Upper lobe of left lung (tissue), 6 donors: Measurements from ENCODE around the gene ADAMTSL3. TPM values are rescaled to one million over a fixed set of nuclear protein-coding genes. Genes with fewer than 3 reads are reported as not detected.

Source experiments
- ATAC-seq, 2 donors: fragments of 200-7000 bp; cut with Tn5 transposase; one replicate each; pipeline ENCODE4 v1.9.1; 2022; ENCODE audit warnings: mild to moderate bottlenecking in 2 of 2, moderate library complexity in 2 of 2; ENCODE audit not compliant: low FRiP score in 2 of 2
- DNase-seq, 2 donors: peaks; one replicate each; pipeline ENCODE4 v3.0.0-alpha.2; 2019 to 2020
- H3K27ac ChIP-seq, 4 donors: fragments of 200-600 bp; sonication (generic); one replicate each; pipeline ENCODE4 v1.5.1; 2016 to 2019
- H3K27me3 ChIP-seq, 4 donors: fragments of 200-600 bp; sonication (generic); one replicate each; pipeline ENCODE4 v1.5.1; 2017 to 2019
- H3K36me3 ChIP-seq, 4 donors: fragments of 200-600 bp; sonication (generic); one replicate each; pipeline ENCODE4 v1.5.1; 2016 to 2019
- H3K4me1 ChIP-seq, 4 donors: fragments of 200-600 bp; sonication (generic); one replicate each; pipeline ENCODE4 v1.5.1; 2018 to 2019
- H3K4me3 ChIP-seq, 4 donors: fragments of 200-600 bp; sonication (generic); one replicate each; pipeline ENCODE4 v1.5.1; 2017 to 2019; ENCODE audit warnings: mild to moderate bottlenecking in 2 of 4, moderate library complexity in 1 of 4
- H3K9me3 ChIP-seq, 4 donors: fragments of 200-600 bp; sonication (generic); one replicate each; pipeline ENCODE4 v1.5.1; 2018 to 2019
- EP300 ChIP-seq, 4 donors: sonication (generic); formaldehyde crosslinking; IDR thresholded peaks; one replicate each; pipeline ENCODE4 v1.5.1; 2017; ENCODE audit warnings: antibody characterized with exemption in 4 of 4, control low read depth in 2 of 4
- POLR2A ChIP-seq, 4 donors: fragments of 450-650 bp; IDR thresholded peaks; one replicate each; pipeline ENCODE4 v1.5.1; 2016 to 2017; ENCODE audit warnings: antibody characterized with exemption in 4 of 4, mild to moderate bottlenecking in 2 of 4
- POLR2AphosphoS5 ChIP-seq, 2 donors: sonication (generic); formaldehyde crosslinking; IDR thresholded peaks; one replicate each; pipeline ENCODE4 v1.5.1; 2017; ENCODE audit warnings: antibody characterized with exemption in 2 of 2
- WGBS, 2 donors: methylation state at CpG; one replicate each; pipeline ENCODE4 v1.1.5; 2017 to 2018; 5-methylcytosine and 5-hydroxymethylcytosine counted together
- total RNA-seq, 6 donors: library from RNA; depleted of rRNA in 4 of 6; stranded (reverse); fragments of >200 nt in 4 of 6; gene quantifications; one replicate each; pipeline versions ENCODE4 v1.1.0 to v1.2.1, GENCODE V29; 2016 to 2021
- TF ChIP-seq, protein P1 (sequence below), 6 experiments: fragments of 450-650 bp in 4 of 6; fragments of 200-600 bp in 2 of 6; sonication (generic) in 2 of 6; IDR thresholded peaks; one replicate each; pipeline ENCODE4 v1.5.1; 2016 to 2019; ENCODE audit warnings: antibody characterized with exemption in 6 of 6
- donor health status: DM: no; HTN: no; CAD: no; lungs with moderate emphysema.
- donor health status: DM: no; HTN: yes; CAD: no; lungs with severe emphysema.

The ADAMTSL3 gene
- total RNA-seq, 6 donors from 2014 or later: 8.8 to 22.2 (median 11.7) TPM

GRCh38 chr15:83695246-83695645 is 41.3 kb downstream of the ADAMTSL3 start:
- H3K4me3 ChIP-seq: no peak overlapping the region
- ATAC-seq: no peak
- H3K27me3 ChIP-seq: no peaks in the 10 kb centered on the region
- TF ChIP-seq POLR2A (IDR thresholded peaks at IDR 0.05): no peak
- TF ChIP-seq EP300 (IDR thresholded peaks at IDR 0.05): no peak
- no peak for TF ChIP-seq POLR2AphosphoS5 (IDR thresholded peaks at IDR 0.05)
- TF ChIP-seq, protein P1, sequence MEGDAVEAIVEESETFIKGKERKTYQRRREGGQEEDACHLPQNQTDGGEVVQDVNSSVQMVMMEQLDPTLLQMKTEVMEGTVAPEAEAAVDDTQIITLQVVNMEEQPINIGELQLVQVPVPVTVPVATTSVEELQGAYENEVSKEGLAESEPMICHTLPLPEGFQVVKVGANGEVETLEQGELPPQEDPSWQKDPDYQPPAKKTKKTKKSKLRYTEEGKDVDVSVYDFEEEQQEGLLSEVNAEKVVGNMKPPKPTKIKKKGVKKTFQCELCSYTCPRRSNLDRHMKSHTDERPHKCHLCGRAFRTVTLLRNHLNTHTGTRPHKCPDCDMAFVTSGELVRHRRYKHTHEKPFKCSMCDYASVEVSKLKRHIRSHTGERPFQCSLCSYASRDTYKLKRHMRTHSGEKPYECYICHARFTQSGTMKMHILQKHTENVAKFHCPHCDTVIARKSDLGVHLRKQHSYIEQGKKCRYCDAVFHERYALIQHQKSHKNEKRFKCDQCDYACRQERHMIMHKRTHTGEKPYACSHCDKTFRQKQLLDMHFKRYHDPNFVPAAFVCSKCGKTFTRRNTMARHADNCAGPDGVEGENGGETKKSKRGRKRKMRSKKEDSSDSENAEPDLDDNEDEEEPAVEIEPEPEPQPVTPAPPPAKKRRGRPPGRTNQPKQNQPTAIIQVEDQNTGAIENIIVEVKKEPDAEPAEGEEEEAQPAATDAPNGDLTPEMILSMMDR (IDR thresholded peaks at IDR 0.05): no peak
- H3K4me1 ChIP-seq: no peaks in the 10 kb centered on the region
- H3K9me3 ChIP-seq: no peaks in the 10 kb centered on the region
- no peaks in the 10 kb centered on the region for H3K36me3 ChIP-seq
- no peak for DNase-seq
- WGBS, 2 donors: 26 to 42% methylated on average over 3 of the region's 3 CpGs
- no peak overlapping the region for H3K27ac ChIP-seq

- no peaks in the 10 kb centered on the region for H3K27me3 ChIP-seq
- H3K9me3 ChIP-seq: no peaks in the 10 kb centered on the region
- H3K36me3 ChIP-seq: no peaks in the 10 kb centered on the region
- peak overlapping the region in 2 of 4 donors; percentile 6 to 54 for H3K27ac ChIP-seq
- DNase-seq: no peak
- ATAC-seq: no peak
- TF ChIP-seq, protein P1 (IDR thresholded peaks at IDR 0.05): no peak
- no peak for TF ChIP-seq POLR2A (IDR thresholded peaks at IDR 0.05)
- no peak for TF ChIP-seq EP300 (IDR thresholded peaks at IDR 0.05)
- no peak for TF ChIP-seq POLR2AphosphoS5 (IDR thresholded peaks at IDR 0.05)
- no peaks in the 10 kb centered on the region for H3K4me1 ChIP-seq
- H3K4me3 ChIP-seq: no peak overlapping the region
- 72 to 76% methylated on average over 7 of the region's 7 CpGs for WGBS, 2 donors
Measured at GRCh38 chr15:83695901-83696425, 42.0 kb downstream of the ADAMTSL3 start.

- no peaks in the 10 kb centered on the region for H3K9me3 ChIP-seq
- ATAC-seq: no peak
- no peaks in the 10 kb centered on the region for H3K27me3 ChIP-seq
- DNase-seq: no peak
- H3K4me1 ChIP-seq: no peaks in the 10 kb centered on the region
- H3K36me3 ChIP-seq: no peaks in the 10 kb centered on the region
- H3K4me3 ChIP-seq: no peak overlapping the region
- no peak overlapping the region for H3K27ac ChIP-seq
- TF ChIP-seq POLR2A (IDR thresholded peaks at IDR 0.05) (no peak), EP300 (IDR thresholded peaks at IDR 0.05) (no peak), POLR2AphosphoS5 (IDR thresholded peaks at IDR 0.05) (no peak)
- TF ChIP-seq, protein P1 (IDR thresholded peaks at IDR 0.05): no peak
Measured at GRCh38 chr15:83697716-83698115, 43.8 kb downstream of the ADAMTSL3 start.

DNA sequence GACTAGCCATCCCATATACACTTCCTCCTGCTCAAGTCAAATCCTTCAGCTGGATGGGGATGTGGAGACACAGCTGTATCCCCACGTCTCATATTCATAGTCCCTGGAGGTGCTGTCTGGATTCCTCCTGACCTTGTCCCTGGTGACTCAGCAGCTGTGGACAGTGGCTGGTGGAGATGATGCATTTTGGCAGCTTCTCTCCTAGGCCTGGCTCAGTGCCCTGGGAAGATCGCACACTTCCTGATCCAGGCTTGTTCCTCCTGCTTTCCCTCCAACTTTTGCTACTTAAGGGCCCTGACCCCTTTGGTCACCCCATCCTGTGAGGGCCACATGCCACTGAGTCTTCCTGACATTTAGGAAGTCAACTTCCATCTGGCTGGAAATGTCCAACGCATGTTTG is 44.4 kb downstream of the ADAMTSL3 start:
- no peak overlapping the region for H3K4me3 ChIP-seq
- H3K4me1 ChIP-seq: no peaks in the 10 kb centered on the region
- no peaks in the 10 kb centered on the region for H3K27me3 ChIP-seq
- ATAC-seq: peak; percentile 56 to 76
- DNase-seq: no peak
- H3K36me3 ChIP-seq: no peaks in the 10 kb centered on the region
- no peaks in the 10 kb centered on the region for H3K9me3 ChIP-seq
- TF ChIP-seq POLR2A (IDR thresholded peaks at IDR 0.05) (no peak), POLR2AphosphoS5 (IDR thresholded peaks at IDR 0.05) (peak; percentile 28 to 35), EP300 (IDR thresholded peaks at IDR 0.05) (peak in 1 of 4 donors; percentile 3)
- TF ChIP-seq, protein P1 (IDR thresholded peaks at IDR 0.05): no peak
- H3K27ac ChIP-seq: no peak overlapping the region
- WGBS, 2 donors: 50 to 71% methylated on average over 3 of the region's 3 CpGs

DNA sequence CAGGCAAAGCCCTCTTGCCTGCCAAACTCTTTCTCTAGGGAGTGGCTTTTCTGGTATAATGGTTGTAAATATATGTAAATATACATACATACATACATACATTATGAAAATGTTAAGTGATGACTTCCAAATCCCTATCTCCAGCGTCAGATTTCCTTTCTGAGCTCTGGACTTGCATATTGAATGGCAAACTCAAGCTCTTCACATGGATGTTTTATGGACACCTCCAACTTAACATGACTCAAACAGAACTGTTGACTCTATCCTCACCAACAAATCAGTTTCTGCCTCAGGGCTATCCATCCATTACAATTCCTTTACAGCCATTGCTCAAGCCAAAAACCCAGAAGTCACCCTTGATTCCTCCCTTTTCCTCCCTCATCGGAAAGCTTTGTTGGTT is 45.1 kb downstream of the ADAMTSL3 start:
- 36 to 38% methylated on average over 2 of the region's 2 CpGs for WGBS, 2 donors
- Histone ChIP-seq H3K36me3 (no peaks in the 10 kb centered on the region), H3K27ac (no peak overlapping the region), H3K27me3 (no peaks in the 10 kb centered on the region), H3K4me3 (no peak overlapping the region), H3K9me3 (no peaks in the 10 kb centered on the region), H3K4me1 (no peaks in the 10 kb centered on the region)
- no peak for ATAC-seq
- no peak for DNase-seq
- no peak for TF ChIP-seq POLR2AphosphoS5 (IDR thresholded peaks at IDR 0.05)
- no peak for TF ChIP-seq POLR2A (IDR thresholded peaks at IDR 0.05)
- no peak for TF ChIP-seq EP300 (IDR thresholded peaks at IDR 0.05)
- TF ChIP-seq, protein P1 (IDR thresholded peaks at IDR 0.05): no peak
